Measurements from ENCODE around the gene SOX5. TPM values are rescaled to one million over a fixed set of nuclear protein-coding genes. Genes with fewer than 3 reads are reported as not detected.

The SOX5 gene
- total RNA-seq, 4 donors from 2014 or later = 1.3 to 9.6 (median 3.3) TPM

GRCh38 chr12:23585156-23585781 is 364.2 kb downstream of the SOX5 start:
- no peak for ATAC-seq
- intact Hi-C loops (cut with DNase I; ENCODE audit: low total_unique reads) (no loop called here), in situ Hi-C loops (cut with MboI; ENCODE audit: low sequenced_read_pairs in 4 of 4) (loop anchor here in 1 of 4 donors (25.0 kb wide), 1 partner anchor 102 kb away; no protein-coding TSS in a partner anchor)
- TF ChIP-seq POLR2A (IDR thresholded peaks at IDR 0.05) (no peak), CTCF (IDR thresholded peaks at IDR 0.05 in 4 of 5, conservative IDR thresholded peaks at IDR 0.05 in 1 of 5) (no peak)
- H3K4me1 ChIP-seq = no peaks in the 10 kb centered on the region
- no peaks in the 10 kb centered on the region for H3K9me3 ChIP-seq
- H3K36me3 ChIP-seq = no peaks in the 10 kb centered on the region
- H3K27me3 ChIP-seq = no peaks in the 10 kb centered on the region
- no peak for DNase-seq
- no peak overlapping the region for H3K4me3 ChIP-seq
- H3K27ac ChIP-seq = no peak overlapping the region

- Histone ChIP-seq H3K27ac (no peak overlapping the region), H3K27me3 (no peaks in the 10 kb centered on the region), H3K9me3 (no peaks in the 10 kb centered on the region), H3K36me3 (no peaks in the 10 kb centered on the region), H3K4me3 (no peak overlapping the region), H3K4me1 (no peaks in the 10 kb centered on the region)
- ATAC-seq (no peak), DNase-seq (no peak)
- intact Hi-C loops (cut with DNase I; ENCODE audit: low total_unique reads) = no loop called here
- in situ Hi-C loops (cut with MboI; ENCODE audit: low sequenced_read_pairs in 4 of 4) = loop anchor here in 1 of 4 donors (25.0 kb wide), 1 partner anchor 105 kb away; no protein-coding TSS in a partner anchor
- TF ChIP-seq CTCF (IDR thresholded peaks at IDR 0.05 in 4 of 5, conservative IDR thresholded peaks at IDR 0.05 in 1 of 5) = no peak
- TF ChIP-seq POLR2A (IDR thresholded peaks at IDR 0.05) = no peak
Observed at GRCh38 chr12:23581913-23582312, 367.6 kb downstream of the SOX5 start.

GRCh38 chr12:23579257-23579656 is 370.2 kb downstream of the SOX5 start:
- no peaks in the 10 kb centered on the region for H3K36me3 ChIP-seq
- no peaks in the 10 kb centered on the region for H3K27me3 ChIP-seq
- in situ Hi-C loops (cut with MboI; ENCODE audit: low sequenced_read_pairs in 4 of 4) = loop anchor here in 1 of 4 donors (25.0 kb wide), 1 partner anchor 108 kb away; no protein-coding TSS in a partner anchor
- H3K9me3 ChIP-seq = no peaks in the 10 kb centered on the region
- H3K4me3 ChIP-seq = no peak overlapping the region
- H3K27ac ChIP-seq = no peak overlapping the region
- DNase-seq (no peak), ATAC-seq (no peak)
- H3K4me1 ChIP-seq = no peaks in the 10 kb centered on the region
- TF ChIP-seq POLR2A (IDR thresholded peaks at IDR 0.05) = no peak
- no peak for TF ChIP-seq CTCF (IDR thresholded peaks at IDR 0.05 in 4 of 5, conservative IDR thresholded peaks at IDR 0.05 in 1 of 5)
- intact Hi-C loops (cut with DNase I; ENCODE audit: low total_unique reads) = no loop called here

GRCh38 chr12:23576372-23576771 is 373.1 kb downstream of the SOX5 start:
- no peak for ATAC-seq
- Histone ChIP-seq H3K36me3 (no peaks in the 10 kb centered on the region), H3K27ac (no peak overlapping the region), H3K27me3 (no peaks in the 10 kb centered on the region), H3K4me1 (no peaks in the 10 kb centered on the region), H3K4me3 (no peak overlapping the region), H3K9me3 (no peaks in the 10 kb centered on the region)
- in situ Hi-C loops (cut with MboI; ENCODE audit: low sequenced_read_pairs in 4 of 4) = loop anchor here in 1 of 4 donors (25.0 kb wide), 1 partner anchor 111 kb away; no protein-coding TSS in a partner anchor
- intact Hi-C loops (cut with DNase I; ENCODE audit: low total_unique reads) = no loop called here
- DNase-seq = no peak
- TF ChIP-seq CTCF (IDR thresholded peaks at IDR 0.05 in 4 of 5, conservative IDR thresholded peaks at IDR 0.05 in 1 of 5) (no peak), POLR2A (IDR thresholded peaks at IDR 0.05) (no peak)

Measured in gastrocnemius medialis (tissue), 4 donors.